ENCODE measurements around the gene PTPN18. TPM values are rescaled to one million over a fixed set of nuclear protein-coding genes. Genes with fewer than 3 reads are reported as not detected.

Gene PTPN18
- total and polyA plus RNA-seq, 2 donors (not counting 3 experiments of a cell fraction or from before 2014, with no cell fraction given) = 39.4 to 39.6 TPM

GRCh38 chr2:130369965-130370341 is 14.1 kb downstream of the PTPN18 start:
- Histone ChIP-seq H3K79me2 (ENCODE audit: control insufficient read depth, insufficient read depth, low read length) (peaks cover 5% of the 10 kb centered on the region), H4K20me1 (replicated peaks; ENCODE audit: control insufficient read depth, extremely low read depth, insufficient read depth, low read length) (no peaks in the 10 kb centered on the region), H3K9ac (replicated peaks; ENCODE audit: extremely low read depth, insufficient read depth, low read length) (no peak overlapping the region), H3K4me3 (replicated peaks in 1 of 3; ENCODE audit: insufficient read depth in 1 of 3, low read depth in 1 of 3, low read length in 3 of 3) (no peak overlapping the region), H3K27me3 (ENCODE audit: control insufficient read depth in 2 of 2, insufficient read depth in 2 of 2, low read length in 2 of 2) (no peaks in the 10 kb centered on the region), H3K27ac (ENCODE audit: insufficient read depth, low read depth, low read length) (no peak overlapping the region), H3K36me3 (ENCODE audit: control insufficient read depth in 2 of 2, extremely low read depth in 1 of 2, insufficient read depth in 2 of 2, low read length in 2 of 2) (no peaks in the 10 kb centered on the region), H3K4me2 (ENCODE audit: insufficient read depth, low read length) (no peak overlapping the region), H3K4me1 (ENCODE audit: control insufficient read depth, extremely low read depth, insufficient read depth, low read length) (peaks cover 14% of the 10 kb centered on the region), H3K9me1 (replicated peaks; ENCODE audit: control insufficient read depth, extremely low read depth, insufficient read depth, low read length) (no peaks in the 10 kb centered on the region), H2AFZ (ENCODE audit: low read depth, low read length) (no peak overlapping the region), H3K9me3 (replicated peaks; ENCODE audit: control insufficient read depth, insufficient read depth, low read length) (no peaks in the 10 kb centered on the region)
- TF ChIP-seq, protein P1, sequence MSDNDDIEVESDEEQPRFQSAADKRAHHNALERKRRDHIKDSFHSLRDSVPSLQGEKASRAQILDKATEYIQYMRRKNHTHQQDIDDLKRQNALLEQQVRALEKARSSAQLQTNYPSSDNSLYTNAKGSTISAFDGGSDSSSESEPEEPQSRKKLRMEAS (IDR thresholded peaks at IDR 0.05; ENCODE audit: insufficient read depth, insufficient read length) = no peak
- no peak for TF ChIP-seq MYC (IDR thresholded peaks at IDR 0.05; ENCODE audit: low read depth, low read length)
- no peak for TF ChIP-seq GATA2 (IDR thresholded peaks at IDR 0.05; ENCODE audit: insufficient read depth, insufficient read length, low read depth, low read length)
- TF ChIP-seq POLR2AphosphoS5 (IDR thresholded peaks at IDR 0.05; ENCODE audit: insufficient read depth, low read depth, low read length) = no peak
- POLR2A ChIA-PET = interaction anchor here (0.9 kb wide), 1 partner anchor 15 kb away, joined by 3 read pairs; no protein-coding TSS in a partner anchor
- dilution Hi-C loops (cut with MboI; ENCODE audit: extremely low pct_ligation_motif_present, low sequenced_read_pairs) (no loop called here), intact Hi-C loops (cut with micrococcal nuclease) (no loop called here)
- no peak for FAIRE-seq
- DNase-seq (ENCODE audit: low read depth, low spot score) = no peak
- CTCF ChIA-PET = interaction anchor here (1.2 to 1.5 kb wide), 2 partner anchors 14 to 16 kb away, joined by 4 to 5 read pairs; partner anchors contain the start of gene PTPN18
- BruUV-seq (replicated peaks) = no TSS peak

GRCh38 chr2:130370490-130370889 is 14.6 kb downstream of the PTPN18 start:
- Histone ChIP-seq H3K9ac (replicated peaks; ENCODE audit: extremely low read depth, insufficient read depth, low read length) (no peak overlapping the region), H3K4me1 (ENCODE audit: control insufficient read depth, extremely low read depth, insufficient read depth, low read length) (peaks cover 14% of the 10 kb centered on the region), H3K79me2 (ENCODE audit: control insufficient read depth, insufficient read depth, low read length) (peaks cover 5% of the 10 kb centered on the region), H3K36me3 (ENCODE audit: control insufficient read depth in 2 of 2, extremely low read depth in 1 of 2, insufficient read depth in 2 of 2, low read length in 2 of 2) (no peaks in the 10 kb centered on the region), H3K9me1 (replicated peaks; ENCODE audit: control insufficient read depth, extremely low read depth, insufficient read depth, low read length) (no peaks in the 10 kb centered on the region), H3K4me3 (replicated peaks in 1 of 3; ENCODE audit: insufficient read depth in 1 of 3, low read depth in 1 of 3, low read length in 3 of 3) (no peak overlapping the region), H3K27me3 (ENCODE audit: control insufficient read depth in 2 of 2, insufficient read depth in 2 of 2, low read length in 2 of 2) (no peaks in the 10 kb centered on the region), H2AFZ (ENCODE audit: low read depth, low read length) (no peak overlapping the region), H4K20me1 (replicated peaks; ENCODE audit: control insufficient read depth, extremely low read depth, insufficient read depth, low read length) (no peaks in the 10 kb centered on the region), H3K27ac (ENCODE audit: insufficient read depth, low read depth, low read length) (no peak overlapping the region), H3K4me2 (ENCODE audit: insufficient read depth, low read length) (no peak overlapping the region), H3K9me3 (replicated peaks; ENCODE audit: control insufficient read depth, insufficient read depth, low read length) (no peaks in the 10 kb centered on the region)
- ChIA-PET CTCF (interaction anchor here (1.2 kb wide), 1 partner anchor 15 kb away, joined by 4 read pairs; the partner anchor contains the start of gene PTPN18), POLR2A (interaction anchor here (0.9 kb wide), 1 partner anchor 15 kb away, joined by 3 read pairs; no protein-coding TSS in a partner anchor)
- no TSS peak for BruUV-seq (replicated peaks)
- dilution Hi-C loops (cut with MboI; ENCODE audit: extremely low pct_ligation_motif_present, low sequenced_read_pairs) = no loop called here
- DNase-seq (ENCODE audit: low read depth, low spot score) (no peak), FAIRE-seq (no peak)
- intact Hi-C loops (cut with micrococcal nuclease) = no loop called here
- no peak for TF ChIP-seq CTCF (IDR thresholded peaks at IDR 0.05; ENCODE audit: extremely low read depth in 1 of 2, insufficient read depth in 1 of 2, low read depth in 1 of 2, low read length in 2 of 2)
- no peak for TF ChIP-seq POLR2AphosphoS5 (IDR thresholded peaks at IDR 0.05; ENCODE audit: insufficient read depth, low read depth, low read length)
